Neural cell (in vitro differentiated cells): ENCODE measurements around the gene LARP1. TPM values are rescaled to one million over a fixed set of nuclear protein-coding genes. Genes with fewer than 3 reads are reported as not detected.
A peak's percentile ranks its signal among the peaks of the same experiment; 100 is the strongest.

ENCODE experiments used
- H2AFZ ChIP-seq: fragments of 200-600, 300-800 bp; sonication (generic), shearing (Covaris generic); 2 replicates; pipeline ENCODE4 v1.6.0; 2014; ENCODE audit warnings: low read depth, mild to moderate bottlenecking, antibody characterized with exemption, low read length, moderate library complexity
- H3F3A ChIP-seq: fragments of 200-600 bp; shearing (Covaris generic); 2 replicates; pipeline ENCODE4 v1.6.1; 2016; ENCODE audit warnings: mild to moderate bottlenecking, moderate library complexity, mixed read lengths, antibody characterized with exemption, low read length; ENCODE audit not compliant: insufficient read depth, poor library complexity, severe bottlenecking
- H3K27ac ChIP-seq: fragments of 200-600, 300-800 bp; sonication (generic), shearing (Covaris generic); 2 replicates; pipeline ENCODE4 v1.5.1; 2014; ENCODE audit warnings: mild to moderate bottlenecking, low read length, moderate library complexity
- H3K27me3 ChIP-seq: fragments of 300-800, 200-600 bp; sonication (generic), shearing (Covaris generic); 2 replicates; pipeline ENCODE4 v1.6.0; 2014; ENCODE audit warnings: mild to moderate bottlenecking, low read depth, low read length, moderate library complexity; ENCODE audit not compliant: insufficient read depth
- H3K36me3 ChIP-seq: fragments of 300-800, 200-600 bp; sonication (generic), shearing (Covaris generic); 2 replicates; pipeline ENCODE4 v1.5.1; 2014; ENCODE audit warnings: mild to moderate bottlenecking, antibody characterized with exemption, low read length, moderate library complexity; ENCODE audit not compliant: insufficient read depth
- H3K4me2 ChIP-seq: fragments of 300-800, 200-600 bp; sonication (generic), shearing (Covaris generic); 2 replicates; pipeline ENCODE4 v1.6.0; 2014; ENCODE audit warnings: mild to moderate bottlenecking, low read length
- H3K4me3 ChIP-seq: fragments of 300-800, 200-600 bp; sonication (generic), shearing (Covaris generic); 2 replicates; pipeline ENCODE4 v1.5.1; 2014; ENCODE audit warnings: mild to moderate bottlenecking, low read length, moderate library complexity
- H3K79me2 ChIP-seq: fragments of 200-600 bp; shearing (Covaris generic); replicated peaks from 2 replicates; pipeline ENCODE4 v1.6.0; 2014; ENCODE audit warnings: mild to moderate bottlenecking, low read length, moderate library complexity; ENCODE audit not compliant: insufficient read depth
- H3K9ac ChIP-seq: fragments of 300-800, 200-600 bp; sonication (generic), shearing (Covaris generic); 2 replicates; pipeline ENCODE4 v1.6.1; 2016; ENCODE audit warnings: mild to moderate bottlenecking, low read length, mixed read lengths
- H3K9me2 ChIP-seq: fragments of 200-600 bp; shearing (Covaris generic); 2 replicates; pipeline ENCODE4 v1.6.1; 2016; ENCODE audit warnings: mild to moderate bottlenecking, low read length, mixed read lengths; ENCODE audit not compliant: insufficient read depth
- H3K9me3 ChIP-seq: fragments of 200-600, 300-800 bp; sonication (generic), shearing (Covaris generic); 2 replicates; pipeline ENCODE4 v1.6.1; 2016; ENCODE audit warnings: mild to moderate bottlenecking, mixed run types, low read length, moderate library complexity, mixed read lengths
- H4K20me1 ChIP-seq: fragments of 200-600 bp; shearing (Covaris generic); 2 replicates; pipeline ENCODE4 v1.6.1; 2016; ENCODE audit warnings: mild to moderate bottlenecking, mixed run types; ENCODE audit not compliant: insufficient read depth
- CTCF ChIP-seq: fragments of 450-650 bp; IDR thresholded peaks from 2 replicates; pipeline ENCODE4 v1.5.1; 2014; ENCODE audit warnings: antibody characterized with exemption, mild to moderate bottlenecking, moderate library complexity; ENCODE audit not compliant: poor library complexity, severe bottlenecking
- EP300 ChIP-seq: fragments of 450-650 bp; conservative IDR thresholded peaks from 2 replicates; pipeline ENCODE4 v1.6.1; 2014; ENCODE audit warnings: antibody characterized with exemption, mild to moderate bottlenecking, moderate library complexity; ENCODE audit not compliant: poor library complexity, severe bottlenecking
- MXI1 ChIP-seq: fragments of 450-650 bp; conservative IDR thresholded peaks from 2 replicates; pipeline ENCODE4 v1.6.1; 2014; ENCODE audit warnings: antibody characterized with exemption, mild to moderate bottlenecking; ENCODE audit not compliant: poor library complexity, severe bottlenecking
- POLR2AphosphoS5 ChIP-seq: IDR thresholded peaks from 2 replicates; pipeline ENCODE4 v1.6.1; 2012
- RAD21 ChIP-seq: fragments of 450-650 bp; conservative IDR thresholded peaks from 2 replicates; pipeline ENCODE4 v1.6.1; 2014; ENCODE audit warnings: antibody characterized with exemption, mild to moderate bottlenecking, moderate library complexity
- REST ChIP-seq: IDR thresholded peaks from 2 replicates; pipeline ENCODE4 v1.6.1; 2012; ENCODE audit warnings: borderline replicate concordance
- SMC3 ChIP-seq: fragments of 450-650 bp; conservative IDR thresholded peaks from 2 replicates; pipeline ENCODE4 v1.6.1; 2014; ENCODE audit warnings: antibody characterized with exemption, mild to moderate bottlenecking, moderate library complexity; ENCODE audit not compliant: poor library complexity
- TAF1 ChIP-seq: IDR thresholded peaks from 2 replicates; pipeline ENCODE4 v1.6.1; 2012; ENCODE audit warnings: low read depth
- polyA minus RNA-seq: library from RNA; depleted of rRNA, polyadenylated mRNA; stranded (reverse); fragments of >200 nt; gene quantifications from 2 replicates; pipeline ENCODE4 v1.2.3, GENCODE V29; 2014
- polyA plus RNA-seq: library from polyadenylated mRNA; depleted of rRNA; stranded (reverse); fragments of >200 nt; gene quantifications from 2 replicates; pipeline ENCODE4 v1.2.3, GENCODE V29; 2014

LARP1 gene
- 28.8 and 36.1 TPM in 2 replicates for polyA plus RNA-seq
- polyA minus RNA-seq, result 64.3 and 74.0 TPM in 2 replicates

- peak within 1 kb of the TSS; percentile 70 for H3K4me2 ChIP-seq
- H3K9me2 ChIP-seq, result no peaks in the 10 kb centered on the region
- no peaks in the 10 kb centered on the region for H3K9me3 ChIP-seq
- peak within 1 kb of the TSS; percentile 96 for H3K4me3 ChIP-seq
- H4K20me1 ChIP-seq, result peaks cover 9% of the 10 kb centered on the region
- peaks cover 46% of the 10 kb centered on the region for H3K79me2 ChIP-seq
- H3K27ac ChIP-seq, result peak within 1 kb of the TSS; percentile 87
- TF ChIP-seq REST (no peak), RAD21 (no peak), CTCF (no peak), MXI1 (peak; percentile 2)
- peak within 1 kb of the TSS; percentile 56 for H2AFZ ChIP-seq
- no peaks in the 10 kb centered on the region for H3K36me3 ChIP-seq
- no peaks in the 10 kb centered on the region for H3F3A ChIP-seq
- H3K9ac ChIP-seq, result peak within 1 kb of the TSS; percentile 93
- H3K27me3 ChIP-seq, result no peaks in the 10 kb centered on the region
Measured at GRCh38 chr5:154755361-154756008, at the start of gene LARP1. LARP1 (plus strand) TSS chr5:154755377; CDS start chr5:154755758, 381 bp downstream.

- H3F3A ChIP-seq, result no peaks in the 10 kb centered on the region
- H3K9me2 ChIP-seq, result no peaks in the 10 kb centered on the region
- H3K9ac ChIP-seq, result no peak overlapping the region
- no peak overlapping the region for H2AFZ ChIP-seq
- no peak overlapping the region for H3K4me3 ChIP-seq
- no peak for TF ChIP-seq RAD21
- TF ChIP-seq SMC3, result no peak
- TF ChIP-seq POLR2AphosphoS5, result no peak
- TF ChIP-seq REST, result no peak
- no peak for TF ChIP-seq TAF1
- TF ChIP-seq EP300, result no peak
- H3K27ac ChIP-seq, result no peak overlapping the region
- no peaks in the 10 kb centered on the region for H3K79me2 ChIP-seq
- no peaks in the 10 kb centered on the region for H3K9me3 ChIP-seq
- no peaks in the 10 kb centered on the region for H4K20me1 ChIP-seq
- H3K36me3 ChIP-seq, result no peaks in the 10 kb centered on the region
- no peak overlapping the region for H3K4me2 ChIP-seq
- H3K27me3 ChIP-seq, result no peaks in the 10 kb centered on the region
Measured at GRCh38 chr5:154706416-154706815, 48.8 kb upstream of the LARP1 start.
